Ovary (tissue), 3 donors: ENCODE results near the gene SBNO1.

Experiments
- EP300 ChIP-seq: sonication (generic); formaldehyde crosslinking; IDR thresholded peaks from one replicate; pipeline ENCODE4 v1.6.1; 2017; ENCODE audit warnings: antibody characterized with exemption
- POLR2A ChIP-seq: fragments of 450-650 bp; IDR thresholded peaks from one replicate; pipeline ENCODE4 v1.6.1; 2017; ENCODE audit warnings: antibody characterized with exemption, mild to moderate bottlenecking, moderate library complexity
- TF ChIP-seq, protein P1 (sequence below), 3 donors: fragments of 450-650 bp in 2 of 3; fragments of 200-600 bp in 1 of 3; IDR thresholded peaks; one replicate each; pipeline versions ENCODE4 v1.5.1 to v1.8.0; 2016 to 2022; ENCODE audit warnings: antibody characterized with exemption in 3 of 3, mild to moderate bottlenecking in 1 of 3
- donor health status: DM: no; HTN: no; CAD: no.

DNA sequence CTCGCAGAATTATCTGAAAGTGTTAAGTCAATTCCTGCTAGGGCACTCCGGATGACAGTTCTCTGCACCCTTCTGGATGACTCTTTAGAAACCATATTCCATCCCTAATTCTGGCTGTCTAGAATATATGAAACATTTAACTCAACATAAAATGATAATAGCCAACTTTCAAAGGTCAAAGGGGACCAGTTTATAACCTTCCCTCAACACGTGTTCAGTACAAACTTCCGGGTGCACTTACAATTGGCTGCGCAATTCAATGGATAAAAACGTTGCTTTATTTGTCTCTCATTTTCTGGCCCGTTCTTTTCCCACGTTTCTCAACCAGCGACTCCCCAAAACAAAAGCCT, 1.3 kb downstream of the SBNO1 start:
- TF ChIP-seq, protein P1, sequence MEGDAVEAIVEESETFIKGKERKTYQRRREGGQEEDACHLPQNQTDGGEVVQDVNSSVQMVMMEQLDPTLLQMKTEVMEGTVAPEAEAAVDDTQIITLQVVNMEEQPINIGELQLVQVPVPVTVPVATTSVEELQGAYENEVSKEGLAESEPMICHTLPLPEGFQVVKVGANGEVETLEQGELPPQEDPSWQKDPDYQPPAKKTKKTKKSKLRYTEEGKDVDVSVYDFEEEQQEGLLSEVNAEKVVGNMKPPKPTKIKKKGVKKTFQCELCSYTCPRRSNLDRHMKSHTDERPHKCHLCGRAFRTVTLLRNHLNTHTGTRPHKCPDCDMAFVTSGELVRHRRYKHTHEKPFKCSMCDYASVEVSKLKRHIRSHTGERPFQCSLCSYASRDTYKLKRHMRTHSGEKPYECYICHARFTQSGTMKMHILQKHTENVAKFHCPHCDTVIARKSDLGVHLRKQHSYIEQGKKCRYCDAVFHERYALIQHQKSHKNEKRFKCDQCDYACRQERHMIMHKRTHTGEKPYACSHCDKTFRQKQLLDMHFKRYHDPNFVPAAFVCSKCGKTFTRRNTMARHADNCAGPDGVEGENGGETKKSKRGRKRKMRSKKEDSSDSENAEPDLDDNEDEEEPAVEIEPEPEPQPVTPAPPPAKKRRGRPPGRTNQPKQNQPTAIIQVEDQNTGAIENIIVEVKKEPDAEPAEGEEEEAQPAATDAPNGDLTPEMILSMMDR (IDR thresholded peaks at IDR 0.05), result no peak
- no peak for TF ChIP-seq POLR2A
- TF ChIP-seq EP300, result no peak
